NCI-H526 (cell line): ENCODE data around the gene MAP7.
A peak's percentile ranks its signal among the peaks of the same experiment; 100 is the strongest.

ENCODE experiments used
- DNase-seq, 2 experiments: peaks; one replicate each; lab custom pipeline; 2025; lab: John Stamatoyannopoulos, UW

The MAP7 gene

DNA sequence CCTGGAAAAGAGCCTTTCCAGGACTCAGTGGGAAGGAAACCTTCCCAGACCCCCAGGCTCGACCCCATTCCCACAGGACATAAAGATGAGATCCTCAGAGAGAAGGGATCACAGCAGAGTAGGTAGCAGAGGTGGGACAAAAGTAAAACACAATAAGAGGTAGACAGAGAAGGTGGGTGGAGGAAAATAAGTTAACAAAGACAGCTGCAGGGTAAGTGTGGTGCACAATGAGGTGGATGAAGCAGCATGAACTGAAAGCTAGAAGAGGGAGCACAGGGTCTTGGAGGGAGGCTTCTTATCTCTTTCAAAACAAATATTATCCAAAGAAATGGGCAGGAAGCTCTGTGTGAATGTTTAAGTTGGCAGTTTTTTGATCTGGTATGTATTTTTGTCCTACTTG is 14.0 kb upstream of the MAP7 start:
- no peak for DNase-seq

GRCh38 chr6:136563386-136564152 is 13.3 kb upstream of the MAP7 start:
- no peak for DNase-seq

DNA sequence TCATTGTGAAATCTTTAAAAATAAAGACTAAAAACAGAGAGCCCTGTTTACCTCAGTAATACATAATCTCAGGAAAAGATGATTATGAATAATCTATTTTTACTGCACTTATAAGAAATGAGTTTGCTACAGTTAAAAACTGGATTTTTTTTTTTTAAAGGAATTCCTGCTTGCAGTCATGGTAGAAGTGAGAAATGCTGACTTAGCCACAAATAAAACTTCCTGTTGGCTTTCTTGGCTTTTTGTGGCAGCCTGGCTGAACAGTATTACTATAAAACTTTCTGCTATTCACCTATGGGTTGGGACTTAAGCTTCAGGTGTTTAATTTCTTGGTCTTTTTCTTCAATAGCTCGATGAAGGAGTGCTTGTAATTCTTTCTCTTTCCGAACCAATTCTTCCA is 12.0 kb upstream of the MAP7 start:
- DNase-seq: no peak

DNA sequence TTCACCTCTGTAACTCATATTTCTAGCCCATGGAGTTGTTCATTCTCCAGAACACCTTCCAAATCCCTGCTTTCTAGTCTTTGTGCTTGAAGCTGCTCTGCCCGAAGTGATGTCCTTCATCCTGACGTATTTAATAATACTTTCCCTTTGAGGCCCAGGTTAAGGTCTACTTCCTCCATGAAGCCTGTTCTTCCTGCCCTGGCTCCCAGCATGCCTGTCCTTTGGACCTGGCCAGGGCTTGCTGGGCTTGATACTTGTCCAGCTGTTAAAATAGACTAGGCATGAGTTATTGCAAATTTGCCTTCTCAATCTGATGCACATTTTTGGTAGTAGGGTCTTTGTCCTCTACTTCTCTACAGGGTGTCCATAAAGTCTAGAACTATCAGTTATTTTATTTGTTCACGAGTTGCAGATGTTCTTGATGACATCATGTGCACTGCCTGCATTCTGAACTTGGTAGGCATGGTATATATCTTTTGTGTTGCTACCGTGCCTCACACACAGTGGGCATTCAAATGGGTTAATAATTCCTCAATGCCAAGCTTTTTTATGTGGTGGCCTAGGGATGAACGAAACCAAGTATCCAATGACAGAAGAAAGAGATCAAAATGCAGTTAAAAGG is 3.1 kb upstream of the MAP7 start:
- DNase-seq: no peak

- no peak for DNase-seq
Observed at GRCh38 chr6:136552054-136552453, 1.8 kb upstream of the MAP7 start.

- DNase-seq: peak in 1 of 2 experiments; percentile 56
Observed at GRCh38 chr6:136551103-136551502, 881 bp upstream of the MAP7 start.

DNA sequence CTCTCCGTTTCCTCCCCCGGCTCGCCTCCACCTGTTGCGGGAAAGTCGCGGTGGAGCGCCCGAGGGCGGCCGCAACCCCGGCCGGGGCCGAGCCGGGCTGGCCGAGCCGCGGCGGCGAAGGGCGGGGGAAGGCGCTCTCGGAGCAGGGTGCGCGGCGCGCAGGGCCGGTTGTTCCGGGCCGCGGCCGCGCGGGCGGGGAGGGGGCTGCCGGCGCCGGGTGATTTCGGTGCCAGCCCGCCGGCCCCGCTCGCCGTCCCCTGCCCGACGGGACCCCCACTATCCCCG is 235 bp downstream of the MAP7 start:
- DNase-seq: peak in 1 of 2 experiments; percentile 82

GRCh38 chr6:136549300-136550044 is 750 bp downstream of the MAP7 start:
- DNase-seq: peak; percentile 32 to 69

DNA sequence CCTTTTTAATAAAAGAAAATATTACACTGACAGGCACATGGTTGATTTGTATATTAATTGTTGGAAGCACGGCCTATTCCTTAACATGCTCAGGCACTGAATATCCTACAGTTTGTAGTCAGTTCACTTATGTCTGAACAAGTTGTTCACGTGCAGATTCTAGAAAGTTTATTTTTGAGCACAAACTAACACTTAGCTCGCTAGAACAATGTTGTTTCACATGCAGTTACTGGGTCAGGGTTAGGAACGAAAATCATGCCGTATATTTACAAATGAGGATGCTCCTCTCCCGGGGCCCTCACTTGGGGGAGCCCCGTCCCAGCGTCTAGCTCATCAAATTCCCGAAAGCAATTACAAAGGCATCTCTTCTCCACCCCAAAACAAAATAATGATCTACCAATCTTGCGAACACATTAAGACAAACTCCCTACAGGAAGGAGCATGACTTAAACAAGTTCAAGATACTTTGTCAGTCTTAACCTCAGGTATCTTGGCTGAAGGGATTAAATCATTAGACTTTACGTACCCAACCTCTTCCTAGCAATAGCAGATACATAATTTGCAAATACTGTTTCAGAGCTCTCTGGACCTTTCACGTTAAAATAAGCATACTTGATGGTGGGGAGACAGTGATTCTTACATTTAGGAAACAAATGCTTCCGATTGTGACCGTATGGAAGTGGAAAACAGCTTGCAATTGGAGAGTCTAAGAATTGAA is 1.5 kb downstream of the MAP7 start:
- DNase-seq: peak in 1 of 2 experiments; percentile 48

- no peak for DNase-seq
Observed at GRCh38 chr6:136547871-136548270, 2.4 kb downstream of the MAP7 start.

GRCh38 chr6:136547336-136547735 is 2.9 kb downstream of the MAP7 start:
- DNase-seq: peak; percentile 42 to 67

- no peak for DNase-seq
Observed at GRCh38 chr6:136546331-136546730, 3.9 kb downstream of the MAP7 start.

DNA sequence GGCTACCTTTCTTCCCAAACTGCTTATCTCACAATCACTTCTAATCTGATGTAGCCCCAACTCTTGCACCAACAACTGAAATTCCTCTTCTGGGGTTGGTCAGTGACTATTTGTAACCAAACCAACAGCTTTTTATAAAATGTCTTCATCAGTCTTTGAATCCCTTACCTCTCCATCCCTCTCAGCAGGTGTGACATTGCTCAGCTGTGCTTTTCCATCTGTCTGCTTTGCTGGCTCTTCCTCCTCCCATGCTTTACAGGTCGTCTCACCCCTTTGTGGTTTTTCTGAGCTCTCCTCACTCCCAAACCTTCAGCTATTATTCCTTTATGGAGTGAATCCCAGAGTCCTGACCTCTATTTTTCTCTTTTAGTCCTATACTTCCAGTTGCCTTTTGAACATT is 5.9 kb downstream of the MAP7 start:
- DNase-seq: no peak

DNA sequence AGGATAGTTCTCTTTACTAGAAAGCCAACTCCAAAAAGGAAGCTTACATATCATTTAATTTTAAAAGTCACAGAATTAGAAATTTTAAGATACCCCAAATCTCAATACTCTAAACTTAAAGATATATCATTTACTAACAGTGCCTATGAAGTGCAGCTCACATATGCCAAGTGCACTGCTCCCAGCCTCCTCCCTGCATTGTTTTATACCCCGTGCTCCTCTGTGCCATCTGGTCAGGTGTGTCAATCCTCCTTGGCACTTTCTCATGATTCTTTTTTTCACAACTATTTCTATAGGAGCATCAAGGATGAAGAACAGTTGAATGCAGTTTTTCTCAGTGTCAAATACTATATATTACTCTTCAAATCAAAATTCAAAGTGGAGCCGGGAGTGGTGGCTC is 8.8 kb downstream of the MAP7 start:
- DNase-seq: no peak

GRCh38 chr6:136539967-136540652 is 10.1 kb downstream of the MAP7 start:
- no peak for DNase-seq

GRCh38 chr6:136538836-136539235 is 11.4 kb downstream of the MAP7 start:
- no peak for DNase-seq

- no peak for DNase-seq
Observed at GRCh38 chr6:136535880-136536650, 14.2 kb downstream of the MAP7 start.

DNA sequence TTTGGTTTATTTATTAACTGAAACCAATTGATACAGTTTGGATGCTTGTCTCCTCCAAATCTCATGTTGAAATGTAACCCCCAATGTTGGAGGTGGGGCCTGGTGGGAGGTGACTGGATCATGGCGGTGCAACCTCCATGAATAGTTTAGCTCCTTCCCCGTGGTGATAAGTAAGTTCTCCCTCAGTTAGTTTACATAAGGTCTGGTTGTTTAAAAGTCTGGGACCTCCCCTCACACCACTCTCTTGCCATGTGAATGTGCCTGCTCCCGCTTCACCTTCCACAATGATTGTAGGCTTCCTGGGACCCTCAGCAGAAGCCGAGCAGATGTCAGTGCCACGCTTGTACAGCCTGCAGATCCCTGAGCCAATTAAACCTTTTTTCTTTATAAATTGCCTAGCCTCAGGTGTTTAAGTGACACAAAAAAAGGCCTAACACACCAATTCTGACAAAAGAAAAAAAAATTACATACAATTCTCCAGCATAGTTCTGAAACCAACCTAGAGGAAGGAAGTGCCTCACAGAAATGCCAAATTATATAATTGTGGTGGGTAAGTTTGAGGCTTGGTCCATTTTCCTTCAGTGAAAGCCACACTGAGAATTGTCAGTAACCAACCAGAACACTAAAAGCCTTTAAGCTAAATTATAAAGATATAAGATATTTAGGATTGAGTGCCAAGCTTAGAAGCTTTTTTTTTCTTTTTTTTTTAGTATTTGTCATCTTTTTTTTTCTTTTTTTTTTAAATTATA is 15.0 kb downstream of the MAP7 start:
- no peak for DNase-seq

- DNase-seq: no peak
Observed at GRCh38 chr6:136534268-136534667, 16.0 kb downstream of the MAP7 start.

DNA sequence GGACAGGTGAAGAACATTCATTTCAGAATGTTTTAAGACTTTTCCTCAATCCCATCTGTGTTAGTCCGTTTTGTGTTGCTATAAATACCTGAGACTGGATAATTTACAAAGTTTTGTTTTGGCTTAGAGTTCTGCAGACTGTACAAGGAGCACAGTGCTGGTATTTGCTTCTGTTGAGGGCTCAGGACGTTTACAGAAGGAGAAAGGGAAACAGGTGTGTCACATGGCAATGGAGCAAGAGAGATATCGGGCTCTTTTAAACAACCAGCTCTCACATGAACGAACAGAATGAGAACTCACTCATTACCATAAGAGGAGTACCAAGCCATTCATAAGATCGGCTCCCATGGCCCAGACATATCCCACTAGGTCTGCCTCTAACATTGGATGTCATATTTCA is 16.7 kb downstream of the MAP7 start:
- DNase-seq: no peak

DNA sequence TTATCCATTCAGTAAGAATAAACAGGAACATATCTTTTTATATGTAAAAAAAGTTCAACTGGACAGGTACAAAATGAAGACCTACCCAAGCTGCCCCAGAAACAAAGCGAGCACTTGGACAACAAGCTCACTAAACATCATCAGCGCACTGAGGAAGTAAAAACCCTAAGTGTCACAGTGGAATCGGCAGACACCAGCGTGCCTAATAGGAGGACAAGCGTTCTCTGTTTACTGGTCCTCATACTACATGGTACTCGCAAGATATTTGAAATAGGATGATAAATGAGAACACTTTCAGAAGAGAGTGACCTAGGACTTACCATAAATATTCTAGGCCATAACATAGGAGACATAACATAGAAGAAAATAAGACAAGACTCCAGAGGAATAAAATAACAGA is 18.2 kb downstream of the MAP7 start:
- DNase-seq: no peak
